Peyer's patch (tissue), 4 donors: ENCODE results near the gene MOCS2.

Source experiments
- CTCF ChIP-seq, 6 experiments: fragments of 450-650 bp in 4 of 6; fragments of 200-600 bp in 2 of 6; sonication (generic) in 1 of 6; IDR thresholded peaks; one replicate each; pipeline ENCODE4 v1.5.1; 2017 to 2019; ENCODE audit warnings: antibody characterized with exemption in 6 of 6, mild to moderate bottlenecking in 3 of 6, moderate library complexity in 1 of 6
- POLR2A ChIP-seq, 2 donors: fragments of 450-650 bp; IDR thresholded peaks; one replicate each; pipeline ENCODE4 v1.5.1; 2017; ENCODE audit warnings: antibody characterized with exemption in 2 of 2, mild to moderate bottlenecking in 2 of 2, moderate library complexity in 2 of 2

- no peak for TF ChIP-seq POLR2A (IDR thresholded peaks at IDR 0.05)
- no peak for TF ChIP-seq CTCF (IDR thresholded peaks at IDR 0.05)
Measured at GRCh38 chr5:53100606-53101005, 9.0 kb downstream of the MOCS2 start.
